SK-N-SH treated with all-trans-retinoic acid at 6 μM for 48 hours (cell line): ENCODE measurements around the gene URAD.

Experiments
- ATAC-seq: fragments of 200-7000 bp; cut with Tn5 transposase; 3 replicates; pipeline ENCODE4 v1.9.1; 2020; ENCODE audit warnings: mild to moderate bottlenecking, moderate library complexity
- BACH2 ChIP-seq: fragments of 250-450 bp; sonication (Bioruptor Pico); IDR thresholded peaks from 2 replicates; pipeline ENCODE4 v1.9.0; 2021; ENCODE audit warnings: mild to moderate bottlenecking, borderline replicate concordance
- CSRNP3 ChIP-seq: fragments of 250-450 bp; sonication (Bioruptor Pico); IDR thresholded peaks from 2 replicates; pipeline ENCODE4 v1.5.1; 2021; ENCODE audit warnings: mild to moderate bottlenecking, moderate library complexity
- ESRRG ChIP-seq: fragments of 250-450 bp; sonication (Bioruptor Pico); IDR thresholded peaks from 2 replicates; pipeline ENCODE4 v1.6.1; 2021; ENCODE audit warnings: mild to moderate bottlenecking
- GLIS3 ChIP-seq: fragments of 250-450 bp; sonication (Bioruptor Pico); IDR thresholded peaks from 2 replicates; pipeline ENCODE4 v1.5.0; 2020; ENCODE audit warnings: mild to moderate bottlenecking, moderate library complexity
- ISL1 ChIP-seq: fragments of 250-450 bp; sonication (Bioruptor Pico); IDR thresholded peaks from 2 replicates; pipeline ENCODE4 v2.1.2; 2022; ENCODE audit warnings: mild to moderate bottlenecking, moderate library complexity
- OSR1 ChIP-seq: fragments of 250-450 bp; sonication (Bioruptor Pico); IDR thresholded peaks from 2 replicates; pipeline ENCODE4 v1.8.0; 2022; ENCODE audit warnings: moderate library complexity, mild to moderate bottlenecking, inconsistent platforms
- POU6F1 ChIP-seq: fragments of 250-450 bp; sonication (Bioruptor Pico); IDR thresholded peaks from 2 replicates; pipeline ENCODE4 v1.8.0; 2021; ENCODE audit warnings: low read depth, mild to moderate bottlenecking, moderate library complexity, borderline replicate concordance
- PPARA ChIP-seq: fragments of 250-450 bp; sonication (Bioruptor Pico); IDR thresholded peaks from 2 replicates; pipeline ENCODE4 v1.5.0; 2020; ENCODE audit warnings: mild to moderate bottlenecking, borderline replicate concordance
- RARB ChIP-seq: fragments of 250-450 bp; sonication (Bioruptor Pico); IDR thresholded peaks from 2 replicates; pipeline ENCODE4 v1.8.0; 2021; ENCODE audit warnings: mild to moderate bottlenecking, moderate library complexity
- SNAI2 ChIP-seq: fragments of 250-450 bp; sonication (Bioruptor Pico); IDR thresholded peaks from 2 replicates; pipeline ENCODE4 v1.5.0; 2020; ENCODE audit warnings: mild to moderate bottlenecking, moderate library complexity
- TCF4 ChIP-seq: fragments of 250-450 bp; sonication (Bioruptor Pico); IDR thresholded peaks from 2 replicates; pipeline ENCODE4 v1.8.0; 2021; ENCODE audit warnings: mild to moderate bottlenecking, moderate library complexity, borderline replicate concordance
- ZC3H10 ChIP-seq: fragments of 250-450 bp; sonication (Bioruptor Pico); IDR thresholded peaks from 2 replicates; pipeline ENCODE4 v1.5.1; 2021; ENCODE audit warnings: mild to moderate bottlenecking, moderate library complexity
- ZFP30 ChIP-seq: fragments of 450-650 bp; formaldehyde crosslinking; IDR thresholded peaks from 2 replicates; pipeline ENCODE4 v1.5.0; 2022; ENCODE audit warnings: mild to moderate bottlenecking, moderate library complexity
- ZNF565 ChIP-seq: fragments of 450-650 bp; formaldehyde crosslinking; conservative IDR thresholded peaks from 2 replicates; pipeline ENCODE4 v1.5.0; 2020; ENCODE audit warnings: low read depth, mild to moderate bottlenecking, moderate library complexity
- ZNF70 ChIP-seq: fragments of 450-650 bp; formaldehyde crosslinking; IDR thresholded peaks from 2 replicates; pipeline ENCODE4 v1.5.0; 2020; ENCODE audit warnings: mild to moderate bottlenecking, moderate library complexity
- TF ChIP-seq, protein P1 (sequence below): fragments of 250-450 bp; sonication (Bioruptor Pico); IDR thresholded peaks from 2 replicates; pipeline ENCODE4 v1.8.0; 2020; ENCODE audit warnings: mild to moderate bottlenecking, moderate library complexity, borderline replicate concordance
- TF ChIP-seq, protein P2 (sequence below): fragments of 250-450 bp; sonication (Bioruptor Pico); IDR thresholded peaks from 2 replicates; pipeline ENCODE4 v1.5.1; 2020; ENCODE audit warnings: low read depth, mild to moderate bottlenecking, moderate library complexity
- TF ChIP-seq, protein P3 (sequence below): fragments of 250-450 bp; sonication (Bioruptor Pico); IDR thresholded peaks from 2 replicates; pipeline ENCODE4 v1.5.0; 2020; ENCODE audit warnings: mild to moderate bottlenecking, moderate library complexity

The URAD gene

GRCh38 chr13:27975564-27976361 is 12.7 kb downstream of the URAD start (continued):
- TF ChIP-seq ZC3H10 (CRISPR knock-in tag) (no peak), BACH2 (CRISPR knock-in tag) (no peak), OSR1 (CRISPR knock-in tag) (no peak)
- TF ChIP-seq, protein P1, sequence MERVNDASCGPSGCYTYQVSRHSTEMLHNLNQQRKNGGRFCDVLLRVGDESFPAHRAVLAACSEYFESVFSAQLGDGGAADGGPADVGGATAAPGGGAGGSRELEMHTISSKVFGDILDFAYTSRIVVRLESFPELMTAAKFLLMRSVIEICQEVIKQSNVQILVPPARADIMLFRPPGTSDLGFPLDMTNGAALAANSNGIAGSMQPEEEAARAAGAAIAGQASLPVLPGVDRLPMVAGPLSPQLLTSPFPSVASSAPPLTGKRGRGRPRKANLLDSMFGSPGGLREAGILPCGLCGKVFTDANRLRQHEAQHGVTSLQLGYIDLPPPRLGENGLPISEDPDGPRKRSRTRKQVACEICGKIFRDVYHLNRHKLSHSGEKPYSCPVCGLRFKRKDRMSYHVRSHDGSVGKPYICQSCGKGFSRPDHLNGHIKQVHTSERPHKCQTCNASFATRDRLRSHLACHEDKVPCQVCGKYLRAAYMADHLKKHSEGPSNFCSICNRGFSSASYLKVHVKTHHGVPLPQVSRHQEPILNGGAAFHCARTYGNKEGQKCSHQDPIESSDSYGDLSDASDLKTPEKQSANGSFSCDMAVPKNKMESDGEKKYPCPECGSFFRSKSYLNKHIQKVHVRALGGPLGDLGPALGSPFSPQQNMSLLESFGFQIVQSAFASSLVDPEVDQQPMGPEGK (CRISPR knock-in tag): no peak

GRCh38 chr13:27973961-27974662 is 14.4 kb downstream of the URAD start:
- TF ChIP-seq ISL1 (CRISPR knock-in tag) (no peak), RARB (no peak), ZC3H10 (CRISPR knock-in tag) (no peak), ZNF70 (CRISPR knock-in tag) (no peak), SNAI2 (CRISPR knock-in tag) (no peak), ESRRG (CRISPR knock-in tag) (no peak), TCF4 (no peak), PPARA (no peak)
- TF ChIP-seq, protein P1 (CRISPR knock-in tag): no peak
- TF ChIP-seq, protein P2, sequence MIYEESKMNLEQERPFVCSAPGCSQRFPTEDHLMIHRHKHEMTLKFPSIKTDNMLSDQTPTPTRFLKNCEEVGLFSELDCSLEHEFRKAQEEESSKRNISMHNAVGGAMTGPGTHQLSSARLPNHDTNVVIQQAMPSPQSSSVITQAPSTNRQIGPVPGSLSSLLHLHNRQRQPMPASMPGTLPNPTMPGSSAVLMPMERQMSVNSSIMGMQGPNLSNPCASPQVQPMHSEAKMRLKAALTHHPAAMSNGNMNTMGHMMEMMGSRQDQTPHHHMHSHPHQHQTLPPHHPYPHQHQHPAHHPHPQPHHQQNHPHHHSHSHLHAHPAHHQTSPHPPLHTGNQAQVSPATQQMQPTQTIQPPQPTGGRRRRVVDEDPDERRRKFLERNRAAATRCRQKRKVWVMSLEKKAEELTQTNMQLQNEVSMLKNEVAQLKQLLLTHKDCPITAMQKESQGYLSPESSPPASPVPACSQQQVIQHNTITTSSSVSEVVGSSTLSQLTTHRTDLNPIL (CRISPR knock-in tag): no peak
- no peak for ATAC-seq

DNA sequence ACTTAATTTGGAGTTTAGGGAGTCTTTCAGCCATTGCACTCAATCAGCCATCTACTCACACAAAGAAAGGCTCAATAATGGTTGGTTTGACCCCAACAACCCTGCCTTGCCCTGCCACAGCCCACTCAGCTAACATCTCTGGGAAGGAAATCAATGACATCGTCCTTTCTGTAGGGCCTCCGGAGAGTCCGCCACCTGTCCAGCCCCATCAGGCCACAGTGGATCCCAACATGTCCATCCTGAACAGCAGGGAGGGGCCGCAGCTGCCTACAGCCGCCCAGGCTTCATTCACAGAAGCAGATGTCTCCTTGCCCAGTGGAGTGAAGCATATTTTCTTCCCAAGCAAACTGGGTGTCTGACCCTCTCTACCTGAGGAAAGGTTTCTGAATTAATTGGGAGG is 15.2 kb downstream of the URAD start:
- no peak for TF ChIP-seq ZNF70 (CRISPR knock-in tag)
- no peak for TF ChIP-seq GLIS3 (CRISPR knock-in tag)
- TF ChIP-seq ISL1 (CRISPR knock-in tag): no peak
- no peak for TF ChIP-seq ZFP30
- no peak for TF ChIP-seq POU6F1 (CRISPR knock-in tag)
- no peak for TF ChIP-seq ZNF565 (CRISPR knock-in tag)
- TF ChIP-seq, protein P1 (CRISPR knock-in tag): no peak
- no peak for TF ChIP-seq CSRNP3 (CRISPR knock-in tag)
- TF ChIP-seq, protein P3, sequence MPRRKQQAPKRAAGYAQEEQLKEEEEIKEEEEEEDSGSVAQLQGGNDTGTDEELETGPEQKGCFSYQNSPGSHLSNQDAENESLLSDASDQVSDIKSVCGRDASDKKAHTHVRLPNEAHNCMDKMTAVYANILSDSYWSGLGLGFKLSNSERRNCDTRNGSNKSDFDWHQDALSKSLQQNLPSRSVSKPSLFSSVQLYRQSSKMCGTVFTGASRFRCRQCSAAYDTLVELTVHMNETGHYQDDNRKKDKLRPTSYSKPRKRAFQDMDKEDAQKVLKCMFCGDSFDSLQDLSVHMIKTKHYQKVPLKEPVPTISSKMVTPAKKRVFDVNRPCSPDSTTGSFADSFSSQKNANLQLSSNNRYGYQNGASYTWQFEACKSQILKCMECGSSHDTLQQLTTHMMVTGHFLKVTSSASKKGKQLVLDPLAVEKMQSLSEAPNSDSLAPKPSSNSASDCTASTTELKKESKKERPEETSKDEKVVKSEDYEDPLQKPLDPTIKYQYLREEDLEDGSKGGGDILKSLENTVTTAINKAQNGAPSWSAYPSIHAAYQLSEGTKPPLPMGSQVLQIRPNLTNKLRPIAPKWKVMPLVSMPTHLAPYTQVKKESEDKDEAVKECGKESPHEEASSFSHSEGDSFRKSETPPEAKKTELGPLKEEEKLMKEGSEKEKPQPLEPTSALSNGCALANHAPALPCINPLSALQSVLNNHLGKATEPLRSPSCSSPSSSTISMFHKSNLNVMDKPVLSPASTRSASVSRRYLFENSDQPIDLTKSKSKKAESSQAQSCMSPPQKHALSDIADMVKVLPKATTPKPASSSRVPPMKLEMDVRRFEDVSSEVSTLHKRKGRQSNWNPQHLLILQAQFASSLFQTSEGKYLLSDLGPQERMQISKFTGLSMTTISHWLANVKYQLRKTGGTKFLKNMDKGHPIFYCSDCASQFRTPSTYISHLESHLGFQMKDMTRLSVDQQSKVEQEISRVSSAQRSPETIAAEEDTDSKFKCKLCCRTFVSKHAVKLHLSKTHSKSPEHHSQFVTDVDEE (CRISPR knock-in tag): no peak
- TF ChIP-seq RARB: no peak
- no peak for TF ChIP-seq PPARA
- TF ChIP-seq SNAI2 (CRISPR knock-in tag): no peak
- ATAC-seq: no peak
